Stimulated activated CD4-positive, alpha-beta T cell treated with anti-CD3 and anti-CD28 coated beads, Interleukin-1b, Interleukin-23, amount 100 ng/mL, for 1 hour (primary cell): ENCODE data around the gene IVD.
A peak's percentile ranks its signal among the peaks of the same experiment; 100 is the strongest.

Experiments used
- DNase-seq, 2 donors: peaks; one replicate each; pipeline ENCODE4 v3.0.0-alpha.2; 2020; ENCODE audit warnings: low read depth in 2 of 2

Gene IVD

GRCh38 chr15:40459391-40460015 is 53.9 kb downstream of the IVD start:
- no peak for DNase-seq

GRCh38 chr15:40460404-40460803 is 54.8 kb downstream of the IVD start:
- no peak for DNase-seq

GRCh38 chr15:40461958-40462357 is 56.4 kb downstream of the IVD start:
- DNase-seq, result no peak

GRCh38 chr15:40463279-40463678 is 57.7 kb downstream of the IVD start:
- no peak for DNase-seq

- DNase-seq, result no peak
These were observed 58.4 kb downstream of the IVD start for GRCh38 chr15:40463886-40464545.

GRCh38 chr15:40464595-40465185 is 59.1 kb downstream of the IVD start:
- DNase-seq, result no peak

GRCh38 chr15:40465939-40466338 is 60.3 kb downstream of the IVD start:
- DNase-seq, result no peak

- DNase-seq, result no peak
These were observed 61.0 kb downstream of the IVD start for GRCh38 chr15:40466426-40467260.

GRCh38 chr15:40467261-40467615 is 61.6 kb downstream of the IVD start:
- no peak for DNase-seq

- no peak for DNase-seq
These were observed 63.3 kb downstream of the IVD start for GRCh38 chr15:40468898-40469331.

- DNase-seq, result no peak
These were observed 64.3 kb downstream of the IVD start for GRCh38 chr15:40469776-40470390.

- peak; percentile 19 to 29 for DNase-seq
These were observed 65.0 kb downstream of the IVD start, which contains the start of gene CHST14 for GRCh38 chr15:40470423-40471104. TSS of gene CHST14 (plus strand) at chr15:40470984. CDS start at chr15:40471214, 230 bp downstream.
